Keratinocyte (primary cell): Measurements from ENCODE around the gene TMEM97. TPM values are rescaled to one million over a fixed set of nuclear protein-coding genes. Genes with fewer than 3 reads are reported as not detected.

Experiments
- DNase-seq: peaks from one replicate; pipeline ENCODE4 v3.0.0-alpha.2; 2011; ENCODE audit warnings: low read depth, missing footprints, low spot score
- FAIRE-seq: peaks from 2 replicates; lab custom pipeline; 2011; peaks lifted over from hg19 to GRCh38; lab: Jason Lieb, UNC
- H2AFZ ChIP-seq: 2 replicates; pipeline ENCODE4 v1.6.0; 2012; ENCODE audit warnings: low read length, control low read depth, inconsistent platforms; ENCODE audit not compliant: control insufficient read depth
- H3K27ac ChIP-seq: 2 replicates; pipeline ENCODE4 v1.5.1; 2011; ENCODE audit warnings: low read length; ENCODE audit not compliant: control insufficient read depth, insufficient read depth
- H3K27me3 ChIP-seq: 3 replicates; pipeline ENCODE4 v1.6.0; 2011; ENCODE audit warnings: low read length; ENCODE audit not compliant: control insufficient read depth, insufficient read depth; ENCODE audit errors: extremely low read depth
- H3K36me3 ChIP-seq, 2 experiments: 2 replicates in 1 of 2; 3 replicates in 1 of 2; pipeline ENCODE4 v1.5.1; 2011; ENCODE audit warnings: low read length in 2 of 2, mild to moderate bottlenecking in 1 of 2; ENCODE audit not compliant: control insufficient read depth in 2 of 2, insufficient read depth in 2 of 2; ENCODE audit errors: extremely low read depth in 1 of 2
- H3K4me1 ChIP-seq: 3 replicates; pipeline ENCODE4 v1.5.1; 2011; ENCODE audit warnings: low read length; ENCODE audit not compliant: control insufficient read depth, insufficient read depth; ENCODE audit errors: extremely low read depth
- H3K4me2 ChIP-seq: 3 replicates; pipeline ENCODE4 v1.6.0; 2011; ENCODE audit warnings: low read depth, low read length; ENCODE audit not compliant: control insufficient read depth, insufficient read depth; ENCODE audit errors: extremely low read depth
- H3K4me3 ChIP-seq, 3 experiments: fragments of 200-600 bp in 1 of 3; sonication (generic) in 1 of 3; 2 replicates in 2 of 3; 3 replicates in 1 of 3; pipeline ENCODE4 v1.5.1; 2011 to 2016; ENCODE audit warnings: low read length in 3 of 3, mild to moderate bottlenecking in 3 of 3, control low read depth in 2 of 3, inconsistent platforms in 1 of 3, low read depth in 1 of 3, mixed read lengths in 1 of 3, mixed run types in 1 of 3, moderate library complexity in 1 of 3; ENCODE audit not compliant: control insufficient read depth in 2 of 3, insufficient read depth in 2 of 3; ENCODE audit errors: extremely low read depth in 1 of 3
- H3K79me2 ChIP-seq: 2 replicates; pipeline ENCODE4 v1.6.0; 2012; ENCODE audit warnings: low read length; ENCODE audit not compliant: control insufficient read depth, insufficient read depth
- H3K9ac ChIP-seq: 3 replicates; pipeline ENCODE4 v1.6.0; 2011; ENCODE audit warnings: low read length; ENCODE audit not compliant: control insufficient read depth, insufficient read depth; ENCODE audit errors: extremely low read depth
- H3K9me1 ChIP-seq: 3 replicates; pipeline ENCODE4 v1.6.0; 2011; ENCODE audit warnings: low read length; ENCODE audit not compliant: control insufficient read depth, insufficient read depth; ENCODE audit errors: extremely low read depth
- H3K9me3 ChIP-seq: 2 replicates; pipeline ENCODE4 v1.5.1; 2012; ENCODE audit warnings: low read depth, low read length; ENCODE audit not compliant: control insufficient read depth
- H4K20me1 ChIP-seq: 3 replicates; pipeline ENCODE4 v1.6.0; 2011; ENCODE audit warnings: low read length; ENCODE audit not compliant: control insufficient read depth, insufficient read depth; ENCODE audit errors: extremely low read depth
- CTCF ChIP-seq, 3 experiments: IDR thresholded peaks in 1 of 3; conservative IDR thresholded peaks in 1 of 3; optimal IDR thresholded peaks in 1 of 3; 2 replicates in 2 of 3; 3 replicates in 1 of 3; pipeline versions ENCODE3 to v1.5.1; 2011; ENCODE audit warnings: low read length in 3 of 3, mild to moderate bottlenecking in 3 of 3, moderate library complexity in 2 of 3, control low read depth in 1 of 3, inconsistent platforms in 1 of 3; ENCODE audit not compliant: insufficient read depth in 2 of 3; ENCODE audit errors: extremely low read depth in 1 of 3
- EZH2 ChIP-seq: IDR thresholded peaks from one replicate; pipeline ENCODE4 v1.6.1; 2012; ENCODE audit warnings: inconsistent platforms, mild to moderate bottlenecking, low read length, moderate library complexity
- dilution Hi-C: fragments of 300-500 bp; cut with MboI; formaldehyde crosslinking; loops from one replicate; pipeline ENCODE4 v1.7.0; 2020; ENCODE audit warnings: low sequenced_read_pairs; ENCODE audit not compliant: extremely low pct_ligation_motif_present
- polyA plus RNA-seq, 5 experiments: library from polyadenylated mRNA; depleted of rRNA in 3 of 5; stranded (reverse) in 3 of 5; stranded (forward) in 1 of 5; unstranded in 1 of 5; fragments of >200 nt; gene quantifications; 1 replicate in 1 of 5; 2 replicates in 3 of 5; 3 replicates in 1 of 5; pipeline versions ENCODE4 v1.2.1 to v1.2.3, GENCODE V29; 2011 to 2012; ENCODE audit warnings: missing spikeins in 2 of 5, low read depth in 1 of 5, low replicate concordance in 1 of 5

TMEM97 gene
- polyA plus RNA-seq, 1 donor (not counting 4 experiments of a cell fraction or from before 2014, with no cell fraction given) = 29.9 TPM

- Histone ChIP-seq H3K79me2 (no peaks in the 10 kb centered on the region), H3K9me1 (no peaks in the 10 kb centered on the region), H3K4me3 (peak within 1 kb of the TSS; percentile 3 to 55 (median 46)), H3K4me2 (peak within 1 kb of the TSS; percentile 71), H3K27ac (no peak within 1 kb of the TSS), H3K36me3 (no peaks in the 10 kb centered on the region), H3K9ac (no peak within 1 kb of the TSS), H2AFZ (peak within 1 kb of the TSS; percentile 43), H3K4me1 (peaks cover 8% of the 10 kb centered on the region), H3K9me3 (no peaks in the 10 kb centered on the region), H3K27me3 (peaks cover 18% of the 10 kb centered on the region), H4K20me1 (no peaks in the 10 kb centered on the region)
- dilution Hi-C loops = no loop called here
- TF ChIP-seq CTCF (optimal IDR thresholded peaks at IDR 0.05 in 1 of 3, IDR thresholded peaks at IDR 0.05 in 1 of 3, conservative IDR thresholded peaks at IDR 0.05 in 1 of 3; ENCODE audit: extremely low read depth in 1 of 3, insufficient read depth in 2 of 3, low read length in 3 of 3) (no peak), EZH2 (no peak)
- no peak for FAIRE-seq
- no peak for DNase-seq
Measured at GRCh38 chr17:28371245-28372202, 52.5 kb downstream of the TMEM97 start, which contains the start of gene SARM1. SARM1 (plus strand) TSS chr17:28371694; CDS start chr17:28372033, 339 bp downstream.

GRCh38 chr17:28372203-28372944 lies 53.4 kb downstream of the TMEM97 start:
- H3K27me3 ChIP-seq = peaks cover 18% of the 10 kb centered on the region
- peak overlapping the region in 2 of 3 experiments; percentile 46 to 55 for H3K4me3 ChIP-seq
- no peaks in the 10 kb centered on the region for H4K20me1 ChIP-seq
- FAIRE-seq (no peak), DNase-seq (no peak)
- H3K4me1 ChIP-seq = peaks cover 8% of the 10 kb centered on the region
- dilution Hi-C loops = no loop called here
- TF ChIP-seq EZH2 (peak; percentile 42), CTCF (optimal IDR thresholded peaks at IDR 0.05 in 1 of 3, IDR thresholded peaks at IDR 0.05 in 1 of 3, conservative IDR thresholded peaks at IDR 0.05 in 1 of 3; ENCODE audit: extremely low read depth in 1 of 3, insufficient read depth in 2 of 3, low read length in 3 of 3) (no peak)
- H3K9ac ChIP-seq = no peak overlapping the region
- no peaks in the 10 kb centered on the region for H3K9me3 ChIP-seq
- no peak overlapping the region for H3K27ac ChIP-seq
- no peaks in the 10 kb centered on the region for H3K36me3 ChIP-seq
- no peaks in the 10 kb centered on the region for H3K9me1 ChIP-seq
- H2AFZ ChIP-seq = peak overlapping the region; percentile 43
- H3K79me2 ChIP-seq = no peaks in the 10 kb centered on the region
- H3K4me2 ChIP-seq = peak overlapping the region; percentile 71
